Inflammatory macrophage treated with lipopolysaccharide for 4 hours (primary cell): ENCODE data around the gene CEACAM19.

Source experiments
- DNase-seq: peaks from one replicate; pipeline ENCODE4 v3.0.0-alpha.2; 2020

CEACAM19 gene

GRCh38 chr19:44725684-44726083 is 54.4 kb downstream of the CEACAM19 start:
- DNase-seq: no peak

GRCh38 chr19:44726465-44726864 is 55.2 kb downstream of the CEACAM19 start:
- DNase-seq: no peak

- no peak for DNase-seq
These were observed 56.9 kb downstream of the CEACAM19 start for GRCh38 chr19:44728178-44728577.

GRCh38 chr19:44729516-44730033 is 58.3 kb downstream of the CEACAM19 start:
- DNase-seq: no peak

GRCh38 chr19:44731081-44731480 is 59.8 kb downstream of the CEACAM19 start:
- no peak for DNase-seq

- no peak for DNase-seq
These were observed 60.3 kb downstream of the CEACAM19 start for GRCh38 chr19:44731622-44732021.

GRCh38 chr19:44732235-44733014 is 61.1 kb downstream of the CEACAM19 start:
- DNase-seq: no peak
